K562 (cell line): Measurements from ENCODE around the gene USP2. TPM values are rescaled to one million over a fixed set of nuclear protein-coding genes. Genes with fewer than 3 reads are reported as not detected.

Experiments used
- ATAC-seq: fragments of 200-7000 bp; cut with Tn5 transposase; 3 replicates; pipeline ENCODE4 v1.9.1; 2020; ENCODE audit warnings: moderate library complexity
- BruUV-seq: library from RNA; stranded (reverse); fragments of 400-500 nt; replicated peaks from 2 replicates; lab custom pipeline; 2021; lab: Mats Ljungman, UMichigan
- CTCF ChIA-PET: fragments of 300-600 bp; formaldehyde crosslinking; extraction: SDS; loops from one replicate; lab custom pipeline; 2021; ENCODE audit warnings: low intra/inter-chr PET ratio; lab: Yijun Ruan, JAX
- POLR2A ChIA-PET: fragments of 300-600, 350-650 bp; sonication (Branson Sonifier 250); formaldehyde crosslinking; extraction: SDS; loops from one replicate; lab custom pipeline; 2021; ENCODE audit warnings: antibody characterized with exemption, inconsistent platforms; lab: Yijun Ruan, JAX
- DNase-seq, 4 experiments: peaks; one replicate each; pipeline versions ENCODE4 v3.0.0 to v3.0.0-alpha.2; 2011 to 2018; ENCODE audit warnings: low spot score in 3 of 4, mixed read lengths in 3 of 4; ENCODE audit errors: extremely low read depth in 1 of 4
- FAIRE-seq: peaks from 2 replicates; lab custom pipeline; 2011; peaks lifted over from hg19 to GRCh38; lab: Jason Lieb, UNC
- H2AFZ ChIP-seq: 2 replicates; pipeline ENCODE4 v1.6.0; 2011; ENCODE audit warnings: low read depth, low read length, control low read depth, inconsistent platforms
- H3K27ac ChIP-seq: fragments of 200-600 bp; 3 replicates; pipeline ENCODE4 v1.8.0; 2011; ENCODE audit warnings: low read depth, mild to moderate bottlenecking, control low read depth, inconsistent platforms, low read length, moderate library complexity, mixed read lengths; ENCODE audit errors: extremely low read depth
- H3K27me3 ChIP-seq, 2 experiments: fragments of 300-600 bp in 1 of 2; 2 replicates in 1 of 2; 3 replicates in 1 of 2; pipeline versions ENCODE4 v1.6.0 to v1.8.0; 2011; ENCODE audit warnings: inconsistent platforms in 2 of 2, low read length in 2 of 2, mild to moderate bottlenecking in 1 of 2, mixed read lengths in 1 of 2, moderate library complexity in 1 of 2; ENCODE audit not compliant: control insufficient read depth in 2 of 2, insufficient read depth in 2 of 2
- H3K36me3 ChIP-seq: fragments of 300-600 bp; 3 replicates; pipeline ENCODE4 v1.8.0; 2011; ENCODE audit warnings: mild to moderate bottlenecking, low read length, inconsistent platforms; ENCODE audit not compliant: control insufficient read depth, insufficient read depth
- H3K4me1 ChIP-seq, 2 experiments: fragments of 200-600 bp in 1 of 2; replicated peaks in 1 of 2; 2 replicates in 1 of 2; 3 replicates in 1 of 2; pipeline versions ENCODE4 v1.5.1 to v1.8.0; 2011; ENCODE audit warnings: inconsistent platforms in 2 of 2, low read length in 2 of 2, mild to moderate bottlenecking in 1 of 2, mixed read lengths in 1 of 2, moderate library complexity in 1 of 2; ENCODE audit not compliant: control insufficient read depth in 2 of 2, insufficient read depth in 2 of 2
- H3K4me2 ChIP-seq: 2 replicates; pipeline ENCODE4 v1.6.1; 2011; ENCODE audit warnings: low read length, control low read depth, inconsistent platforms, mixed read lengths; ENCODE audit not compliant: insufficient read depth
- H3K4me3 ChIP-seq: fragments of 200-600 bp; sonication (generic), shearing (Covaris generic); 2 replicates; pipeline ENCODE4 v1.5.1; 2016; ENCODE audit warnings: control low read depth, inconsistent platforms
- H3K79me2 ChIP-seq: fragments of 200-600 bp; 3 replicates; pipeline ENCODE4 v1.8.0; 2011; ENCODE audit warnings: low read length, inconsistent platforms; ENCODE audit not compliant: control insufficient read depth, insufficient read depth
- H3K9ac ChIP-seq, 2 experiments: 2 replicates each; pipeline versions ENCODE4 v1.6.0 to v1.6.1; 2011; ENCODE audit warnings: low read depth in 2 of 2, low read length in 2 of 2, control low read depth in 1 of 2, inconsistent platforms in 1 of 2, mild to moderate bottlenecking in 1 of 2, mixed read lengths in 1 of 2; ENCODE audit not compliant: insufficient read depth in 1 of 2
- H3K9me1 ChIP-seq: one replicate; pipeline ENCODE4 v1.6.0; 2011; ENCODE audit warnings: inconsistent platforms, mild to moderate bottlenecking, low read length, moderate library complexity; ENCODE audit not compliant: control insufficient read depth, insufficient read depth
- H3K9me3 ChIP-seq: replicated peaks from 2 replicates; pipeline ENCODE4 v1.5.1; 2011; ENCODE audit warnings: low read depth, low read length, inconsistent platforms; ENCODE audit not compliant: control insufficient read depth, insufficient read depth
- H4K20me1 ChIP-seq: replicated peaks from 2 replicates; pipeline ENCODE4 v1.6.1; 2011; ENCODE audit warnings: low read length, inconsistent platforms, mixed read lengths; ENCODE audit not compliant: control insufficient read depth, insufficient read depth
- GATAD2B ChIP-seq: fragments of 450-650 bp; IDR thresholded peaks from 2 replicates; pipeline ENCODE4 v1.6.1; 2017; ENCODE audit warnings: mild to moderate bottlenecking, borderline replicate concordance
- KDM1A ChIP-seq, 2 experiments: fragments of 450-650 bp; IDR thresholded peaks; 2 replicates each; pipeline ENCODE4 v1.6.1; 2016; ENCODE audit warnings: mild to moderate bottlenecking in 2 of 2
- NFIC ChIP-seq: fragments of 450-650 bp; IDR thresholded peaks from 2 replicates; pipeline ENCODE4 v1.6.1; 2017; ENCODE audit warnings: mild to moderate bottlenecking, inconsistent platforms
- POLR2B ChIP-seq: fragments of 450-650 bp; IDR thresholded peaks from 2 replicates; pipeline ENCODE4 v1.6.1; 2018; ENCODE audit warnings: low read depth; ENCODE audit not compliant: partially characterized antibody
- RERE ChIP-seq: sonication (generic); formaldehyde crosslinking; IDR thresholded peaks from 2 replicates; pipeline ENCODE4 v1.8.0; 2023; ENCODE audit warnings: missing genetic modification reagents, mild to moderate bottlenecking, borderline replicate concordance
- USF1 ChIP-seq: sonication (generic); formaldehyde crosslinking; IDR thresholded peaks from 2 replicates; pipeline ENCODE4 v1.9.0; 2022; ENCODE audit warnings: mild to moderate bottlenecking, missing genetic modification reagents
- ZNF121 ChIP-seq: sonication (generic); formaldehyde crosslinking; conservative IDR thresholded peaks from 2 replicates; pipeline ENCODE4 v1.8.0; 2022; ENCODE audit warnings: missing genetic modification reagents
- ZNF175 ChIP-seq: fragments of 200-800 bp; sonication (Bioruptor generic); IDR thresholded peaks from 2 replicates; pipeline ENCODE4 v1.6.1; 2016; ENCODE audit warnings: low read depth, mild to moderate bottlenecking, missing genetic modification characterization, missing compliant biosample characterization
- ZNF395 ChIP-seq: fragments of 200-800 bp; sonication (Bioruptor generic); IDR thresholded peaks from 2 replicates; pipeline ENCODE4 v1.6.1; 2017; ENCODE audit warnings: missing genetic modification characterization, missing compliant biosample characterization
- WGBS: fragments of 100-300 bp; shearing (Covaris generic); methylation state at CpG from one replicate; pipeline ENCODE4 v1.1.6; 2016; ENCODE audit warnings: low coverage, mixed read lengths; ENCODE audit not compliant: insufficient coverage; ENCODE audit errors: missing lambda C conversion rate; 5-methylcytosine and 5-hydroxymethylcytosine counted together
- in situ Hi-C: fragments of 300-500 bp; cut with MboI; formaldehyde crosslinking; loops from 4 replicates; pipeline ENCODE4 v1.15.0; 2018; ENCODE audit warnings: inconsistent platforms, mixed read lengths
- intact Hi-C: fragments of 100-400 bp; cut with micrococcal nuclease; formaldehyde crosslinking; loops from 2 replicates; pipeline ENCODE4 v1.14.2; 2022
- polyA plus RNA-seq, 8 experiments: library from polyadenylated mRNA; depleted of rRNA in 4 of 8; stranded (reverse) in 5 of 8; unstranded in 3 of 8; fragments of >200 nt; fragmentation: Nextera tagmentation in 2 of 8; fragmentation: Illumina TruSeq in 1 of 8; extraction: Ambion mirVana in 2 of 8; extraction: Trizol in 1 of 8; gene quantifications; 2 replicates each; pipeline versions ENCODE4 v1.2.1 to v1.2.3, GENCODE V29; 2011 to 2014; ENCODE audit warnings: inconsistent platforms in 1 of 8, missing spikeins in 1 of 8
- total RNA-seq, 7 experiments: library from RNA; depleted of rRNA in 6 of 7; stranded (reverse); fragments of >200 nt in 6 of 7; fragmentation: Illumina TruSeq in 2 of 7; extraction: Trizol in 2 of 7; gene quantifications; 2 replicates each; pipeline versions ENCODE4 v1.2.1 to v1.2.3, GENCODE V29; 2011 to 2021; ENCODE audit warnings: low replicate concordance in 1 of 7
- TF ChIP-seq, protein P1 (sequence below): fragments of 250-450 bp; sonication (Bioruptor Pico); IDR thresholded peaks from 2 replicates; pipeline ENCODE4 v1.8.0; 2022; ENCODE audit warnings: moderate library complexity, mild to moderate bottlenecking, inconsistent platforms

Gene USP2
- total and polyA plus RNA-seq, 9 of the 15 experiments (the other 6 are each of a cell fraction or from before 2014, with no cell fraction given), result 2.8 to 16.9 (median 3.9) TPM

DNA sequence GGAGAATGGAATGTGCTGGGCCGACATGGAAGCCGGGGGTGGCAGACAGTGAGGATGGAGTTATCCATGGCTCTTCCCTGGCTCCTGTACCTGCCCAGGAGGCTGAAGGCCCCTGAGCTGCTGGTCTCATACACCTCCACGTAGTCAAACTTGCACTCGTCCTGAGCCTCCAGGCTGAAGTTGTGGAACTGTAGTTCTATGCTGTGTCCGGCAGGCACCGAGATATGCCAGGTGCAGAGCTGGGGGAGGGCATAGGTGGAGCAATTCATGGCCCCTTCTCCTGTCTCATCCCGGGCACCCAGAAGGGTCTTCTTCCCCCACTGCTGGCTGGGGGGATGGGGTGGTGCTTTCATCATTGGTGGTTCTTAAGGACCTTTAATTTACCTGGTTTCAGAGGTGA lies 37.8 kb downstream of the USP2 start (continued):
- TF ChIP-seq ZNF175 (no peak), KDM1A (IDR thresholded peaks at IDR 0.05) (no peak)

GRCh38 chr11:119342362-119343130 lies 38.9 kb downstream of the USP2 start:
- no TSS peak for BruUV-seq
- FAIRE-seq, result no peak
- in situ Hi-C loops, result no loop called here
- TF ChIP-seq ZNF395 (CRISPR knock-in tag) (no peak), NFIC (no peak), POLR2B (no peak), ZNF121 (CRISPR knock-in tag) (no peak), USF1 (CRISPR knock-in tag) (no peak), RERE (CRISPR knock-in tag) (no peak), GATAD2B (no peak)
- TF ChIP-seq, protein P1, sequence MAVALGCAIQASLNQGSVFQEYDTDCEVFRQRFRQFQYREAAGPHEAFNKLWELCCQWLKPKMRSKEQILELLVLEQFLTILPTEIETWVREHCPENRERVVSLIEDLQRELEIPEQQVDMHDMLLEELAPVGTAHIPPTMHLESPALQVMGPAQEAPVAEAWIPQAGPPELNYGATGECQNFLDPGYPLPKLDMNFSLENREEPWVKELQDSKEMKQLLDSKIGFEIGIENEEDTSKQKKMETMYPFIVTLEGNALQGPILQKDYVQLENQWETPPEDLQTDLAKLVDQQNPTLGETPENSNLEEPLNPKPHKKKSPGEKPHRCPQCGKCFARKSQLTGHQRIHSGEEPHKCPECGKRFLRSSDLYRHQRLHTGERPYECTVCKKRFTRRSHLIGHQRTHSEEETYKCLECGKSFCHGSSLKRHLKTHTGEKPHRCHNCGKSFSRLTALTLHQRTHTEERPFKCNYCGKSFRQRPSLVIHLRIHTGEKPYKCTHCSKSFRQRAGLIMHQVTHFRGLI (CRISPR knock-in tag), result no peak

More at GRCh38 chr11:119342362-119343130, 38.9 kb downstream of the USP2 start:
- Histone ChIP-seq H3K27me3 (peaks cover 0 to 24% of the 10 kb centered on the region in 2 experiments; a peak in 3 of 5 replicates), H3K79me2 (0 out of 3 replicates have a peak, but pooled peaks cover 5% of the 10 kb centered on the region), H3K4me1 (peaks cover 21 to 49% of the 10 kb centered on the region in 2 experiments; a peak in 4 of 5 replicates), H3K9me1 (no peaks in the 10 kb centered on the region), H3K4me3 (no peak overlapping the region), H3K4me2 (no peak overlapping the region), H3K36me3 (no peaks in the 10 kb centered on the region), H4K20me1 (no peaks in the 10 kb centered on the region; the same call in 1 of the 2 replicates), H3K9ac (no peak overlapping the region), H3K27ac (no peak overlapping the region), H3K9me3 (no peaks in the 10 kb centered on the region), H2AFZ (no peak overlapping the region)
- intact Hi-C loops, result no loop called here
- whole genome bisulfite sequencing, result 6% methylated on average over 10 of the region's 10 CpGs
- POLR2A ChIA-PET, result interaction anchor here (1.5 kb wide), 1 partner anchor 132 kb away, joined by 4 read pairs; no protein-coding TSS in a partner anchor
- CTCF ChIA-PET, result no interaction called here
- DNase-seq (no peak), ATAC-seq (no peak)
